Nucleus accumbens (tissue), 56 donors: ENCODE results near the gene DPH6.

ENCODE experiments used
- DNase-seq, 56 donors: peaks; one replicate each; lab custom pipeline; 2025; lab: John Stamatoyannopoulos, UW

DPH6 gene

GRCh38 chr15:35491999-35492398 is 54.0 kb downstream of the DPH6 start:
- no peak for DNase-seq

GRCh38 chr15:35491173-35491572 is 54.8 kb downstream of the DPH6 start:
- no peak for DNase-seq

GRCh38 chr15:35490511-35490910 is 55.5 kb downstream of the DPH6 start:
- no peak for DNase-seq

GRCh38 chr15:35487417-35487816 is 58.5 kb downstream of the DPH6 start:
- DNase-seq: no peak

GRCh38 chr15:35486296-35486695 is 59.7 kb downstream of the DPH6 start:
- DNase-seq: no peak

GRCh38 chr15:35485411-35485810 is 60.6 kb downstream of the DPH6 start:
- no peak for DNase-seq

GRCh38 chr15:35484231-35484945 is 61.6 kb downstream of the DPH6 start:
- DNase-seq: no peak

GRCh38 chr15:35481992-35482391 is 64.0 kb downstream of the DPH6 start:
- DNase-seq: no peak

GRCh38 chr15:35481064-35481463 is 64.9 kb downstream of the DPH6 start:
- DNase-seq: no peak

GRCh38 chr15:35479423-35479822 is 66.5 kb downstream of the DPH6 start:
- DNase-seq: no peak

GRCh38 chr15:35477312-35478262 is 68.4 kb downstream of the DPH6 start:
- no peak for DNase-seq

GRCh38 chr15:35471024-35471423 is 74.9 kb downstream of the DPH6 start:
- DNase-seq: no peak

GRCh38 chr15:35470441-35470840 is 75.5 kb downstream of the DPH6 start:
- DNase-seq: no peak

GRCh38 chr15:35466476-35466875 is 79.5 kb downstream of the DPH6 start:
- DNase-seq: no peak

- DNase-seq: no peak
Observed at GRCh38 chr15:35465783-35466182, 80.2 kb downstream of the DPH6 start.

GRCh38 chr15:35460616-35461015 is 85.3 kb downstream of the DPH6 start:
- DNase-seq: no peak

GRCh38 chr15:35458176-35458856 is 87.6 kb downstream of the DPH6 start:
- DNase-seq: no peak

- DNase-seq: no peak
Observed at GRCh38 chr15:35455201-35455600, 90.8 kb downstream of the DPH6 start.

GRCh38 chr15:35450492-35450891 is 95.5 kb downstream of the DPH6 start:
- no peak for DNase-seq

GRCh38 chr15:35448294-35448693 is 97.7 kb downstream of the DPH6 start:
- DNase-seq: no peak

- DNase-seq: no peak
Observed at GRCh38 chr15:35445891-35446290, 100.1 kb downstream of the DPH6 start.
